ENCODE data around the gene SGSM1.

Gene SGSM1

DNA sequence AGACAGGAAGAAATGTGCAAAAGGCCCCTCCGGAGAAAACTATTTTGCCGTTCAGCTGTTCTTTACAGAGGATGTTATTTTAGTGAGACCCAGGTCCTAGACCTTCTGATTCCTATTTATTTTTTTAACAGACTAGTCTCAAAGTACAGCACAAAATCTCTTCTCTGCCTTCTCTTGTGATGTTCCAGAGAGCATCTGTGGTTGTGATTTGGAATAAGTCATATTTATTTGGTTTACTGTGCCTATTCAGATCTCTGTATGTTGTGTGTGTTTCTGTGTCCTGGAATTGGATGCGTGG lies 120.4 kb downstream of the SGSM1 start:
- DNase-seq (ENCODE audit: low spot score), result no peak
- Histone ChIP-seq H3K27ac (no peak overlapping the region), H3K4me3 (no peak overlapping the region)
- TF ChIP-seq, protein P1, sequence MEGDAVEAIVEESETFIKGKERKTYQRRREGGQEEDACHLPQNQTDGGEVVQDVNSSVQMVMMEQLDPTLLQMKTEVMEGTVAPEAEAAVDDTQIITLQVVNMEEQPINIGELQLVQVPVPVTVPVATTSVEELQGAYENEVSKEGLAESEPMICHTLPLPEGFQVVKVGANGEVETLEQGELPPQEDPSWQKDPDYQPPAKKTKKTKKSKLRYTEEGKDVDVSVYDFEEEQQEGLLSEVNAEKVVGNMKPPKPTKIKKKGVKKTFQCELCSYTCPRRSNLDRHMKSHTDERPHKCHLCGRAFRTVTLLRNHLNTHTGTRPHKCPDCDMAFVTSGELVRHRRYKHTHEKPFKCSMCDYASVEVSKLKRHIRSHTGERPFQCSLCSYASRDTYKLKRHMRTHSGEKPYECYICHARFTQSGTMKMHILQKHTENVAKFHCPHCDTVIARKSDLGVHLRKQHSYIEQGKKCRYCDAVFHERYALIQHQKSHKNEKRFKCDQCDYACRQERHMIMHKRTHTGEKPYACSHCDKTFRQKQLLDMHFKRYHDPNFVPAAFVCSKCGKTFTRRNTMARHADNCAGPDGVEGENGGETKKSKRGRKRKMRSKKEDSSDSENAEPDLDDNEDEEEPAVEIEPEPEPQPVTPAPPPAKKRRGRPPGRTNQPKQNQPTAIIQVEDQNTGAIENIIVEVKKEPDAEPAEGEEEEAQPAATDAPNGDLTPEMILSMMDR (IDR thresholded peaks at IDR 0.05), result no peak

DNA sequence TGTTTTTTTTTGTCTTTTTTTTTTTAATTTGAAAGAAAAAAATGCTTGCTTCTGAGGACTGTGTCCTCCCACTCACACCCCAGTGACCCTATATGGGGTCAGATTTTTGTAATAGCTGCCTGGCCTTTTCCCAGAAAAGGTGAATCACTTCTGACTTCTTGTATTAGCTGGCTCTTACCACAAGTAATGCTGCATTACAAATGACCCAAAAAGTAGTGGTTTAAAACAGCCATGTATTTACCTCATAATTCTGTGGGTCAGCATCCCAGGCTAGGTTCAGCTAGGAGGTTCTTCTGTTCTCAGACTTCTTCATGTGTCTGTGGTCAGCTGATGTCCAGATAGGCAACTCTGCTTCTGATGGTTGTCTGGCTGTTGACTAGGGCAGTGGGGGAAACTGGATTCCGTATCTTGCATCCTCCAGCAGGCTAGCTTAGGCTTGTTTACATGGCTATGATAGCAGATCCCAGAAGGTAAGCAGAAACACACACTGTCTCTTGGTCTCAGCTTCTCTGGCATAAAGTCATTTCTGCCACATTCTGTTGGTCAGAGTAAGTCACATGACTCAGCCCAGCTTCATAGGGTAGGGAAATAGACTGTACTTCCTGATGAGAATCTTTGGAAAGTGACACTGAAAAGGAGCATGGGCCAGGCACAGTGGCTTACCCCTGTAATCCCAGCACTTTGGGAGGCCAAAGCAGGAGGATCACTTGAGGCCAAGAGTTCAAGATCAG lies 121.0 kb downstream of the SGSM1 start:
- no peak overlapping the region for H3K27ac ChIP-seq
- DNase-seq (ENCODE audit: low spot score), result no peak
- TF ChIP-seq, protein P1 (IDR thresholded peaks at IDR 0.05), result no peak

DNA sequence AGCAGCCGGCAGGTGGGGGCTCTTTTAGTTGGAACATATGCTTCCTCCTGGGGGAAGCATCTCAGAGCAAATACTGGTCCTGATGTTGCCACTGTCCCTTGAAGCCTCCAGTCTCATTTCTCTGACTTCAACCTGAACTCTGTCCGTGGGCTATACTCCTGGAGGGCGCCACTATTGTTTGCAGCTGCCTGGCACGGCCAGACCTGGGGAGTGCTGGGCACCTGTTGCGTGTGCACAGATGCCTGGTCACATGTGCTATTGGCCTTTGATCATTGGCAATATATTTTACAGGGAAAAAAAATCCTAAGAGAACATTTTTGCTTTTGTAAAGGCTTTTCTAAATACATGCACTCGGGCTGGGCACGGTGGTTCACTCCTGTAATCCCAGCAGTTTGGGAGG lies 122.3 kb downstream of the SGSM1 start:
- H3K27ac ChIP-seq, result no peak overlapping the region
- H3K4me3 ChIP-seq, result no peak overlapping the region

More for the DNA sequence above, 121.0 kb downstream of the SGSM1 start:
- H3K4me3 ChIP-seq, result no peak overlapping the region

DNA sequence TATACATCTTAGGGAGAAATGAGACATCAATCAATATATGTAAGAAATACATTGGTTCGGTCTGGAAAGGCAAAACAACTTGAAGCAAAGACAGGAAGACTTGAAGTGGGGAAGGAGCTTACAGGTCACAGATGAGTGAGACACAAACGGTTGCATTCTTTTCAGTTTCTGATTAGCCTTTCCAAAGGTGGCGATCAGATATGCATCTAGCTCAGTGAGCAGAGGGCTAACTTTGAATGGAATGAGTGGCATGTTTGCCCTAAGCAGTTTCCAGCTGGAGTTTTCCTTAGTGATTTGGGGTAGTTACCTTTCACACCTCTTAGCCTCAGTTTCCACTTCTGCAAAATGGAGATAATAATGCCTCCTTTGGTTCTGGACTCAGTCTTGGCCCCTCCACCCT lies 124.7 kb downstream of the SGSM1 start:
- DNase-seq (ENCODE audit: low spot score), result no peak
- Histone ChIP-seq H3K4me3 (no peak overlapping the region), H3K27ac (no peak overlapping the region)
- TF ChIP-seq, protein P1 (IDR thresholded peaks at IDR 0.05), result no peak

More for the DNA sequence above, 122.3 kb downstream of the SGSM1 start:
- TF ChIP-seq, protein P1 (IDR thresholded peaks at IDR 0.05), result no peak
- no peak for DNase-seq (ENCODE audit: low spot score)

DNA sequence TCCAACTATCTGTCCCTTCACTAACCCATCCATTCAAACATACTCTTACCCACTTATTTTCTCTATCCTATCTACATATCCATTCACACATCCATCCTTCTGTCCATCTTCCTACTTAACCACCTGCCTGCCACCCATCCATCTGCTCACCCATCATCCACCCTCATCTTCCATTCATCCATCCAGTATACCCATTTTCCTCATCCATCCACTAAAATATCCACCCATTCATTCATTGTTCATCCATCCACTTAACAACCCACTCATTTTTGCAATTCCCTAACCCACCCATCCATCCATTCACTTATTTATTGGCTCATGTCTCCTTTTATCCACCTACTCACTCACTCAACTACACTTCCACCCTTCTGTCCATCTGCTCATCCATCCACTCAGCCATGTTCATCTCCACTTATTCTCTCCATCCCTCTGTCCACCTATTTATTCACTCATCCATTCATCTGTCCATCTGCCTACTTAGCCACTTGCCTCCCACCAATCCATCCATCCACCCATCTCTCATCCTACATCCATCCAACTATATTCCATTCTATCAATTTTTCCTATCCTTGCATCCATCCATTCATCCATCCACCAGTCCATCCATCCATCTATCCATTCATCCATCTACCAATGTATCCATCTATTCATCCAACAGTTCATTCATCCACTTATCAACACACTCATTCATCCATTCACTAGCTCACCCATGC lies 129.9 kb downstream of the SGSM1 start:
- no peak overlapping the region for H3K4me3 ChIP-seq
- no peak overlapping the region for H3K27ac ChIP-seq
- TF ChIP-seq, protein P1 (IDR thresholded peaks at IDR 0.05), result no peak
- no peak for DNase-seq (ENCODE audit: low spot score)

DNA sequence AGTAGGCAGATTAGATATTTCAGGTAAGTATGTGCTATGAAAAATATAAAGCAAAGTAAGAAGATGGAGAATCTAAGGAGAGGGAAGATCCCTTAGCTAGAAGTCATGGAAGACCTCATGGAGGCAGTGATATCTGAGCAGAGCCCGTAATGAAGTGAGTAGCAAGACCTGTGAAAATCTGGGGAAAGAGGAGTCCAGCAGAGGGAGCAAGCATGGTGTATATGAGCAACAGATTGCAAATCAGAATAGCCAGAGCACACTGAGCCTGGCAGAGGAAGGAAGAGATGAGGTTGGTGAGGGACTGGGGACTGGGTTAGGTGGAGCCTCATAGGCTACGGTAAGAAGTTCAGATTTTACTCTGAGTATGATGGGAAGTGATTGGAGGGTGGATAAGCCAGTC lies 131.1 kb downstream of the SGSM1 start:
- no peak for DNase-seq (ENCODE audit: low spot score)
- TF ChIP-seq, protein P1 (IDR thresholded peaks at IDR 0.05), result no peak
- no peak overlapping the region for H3K4me3 ChIP-seq
- H3K27ac ChIP-seq, result no peak overlapping the region

All from coronary artery (tissue), 2 donors.